Measurements from ENCODE around the gene ATXN1. TPM values are rescaled to one million over a fixed set of nuclear protein-coding genes. Genes with fewer than 3 reads are reported as not detected.

ATXN1 gene
- total and polyA plus RNA-seq, 2 of the 8 experiments (the other 6 are each of a cell fraction or from before 2014, with no cell fraction given), result 1.6 to 4.0 TPM

DNA sequence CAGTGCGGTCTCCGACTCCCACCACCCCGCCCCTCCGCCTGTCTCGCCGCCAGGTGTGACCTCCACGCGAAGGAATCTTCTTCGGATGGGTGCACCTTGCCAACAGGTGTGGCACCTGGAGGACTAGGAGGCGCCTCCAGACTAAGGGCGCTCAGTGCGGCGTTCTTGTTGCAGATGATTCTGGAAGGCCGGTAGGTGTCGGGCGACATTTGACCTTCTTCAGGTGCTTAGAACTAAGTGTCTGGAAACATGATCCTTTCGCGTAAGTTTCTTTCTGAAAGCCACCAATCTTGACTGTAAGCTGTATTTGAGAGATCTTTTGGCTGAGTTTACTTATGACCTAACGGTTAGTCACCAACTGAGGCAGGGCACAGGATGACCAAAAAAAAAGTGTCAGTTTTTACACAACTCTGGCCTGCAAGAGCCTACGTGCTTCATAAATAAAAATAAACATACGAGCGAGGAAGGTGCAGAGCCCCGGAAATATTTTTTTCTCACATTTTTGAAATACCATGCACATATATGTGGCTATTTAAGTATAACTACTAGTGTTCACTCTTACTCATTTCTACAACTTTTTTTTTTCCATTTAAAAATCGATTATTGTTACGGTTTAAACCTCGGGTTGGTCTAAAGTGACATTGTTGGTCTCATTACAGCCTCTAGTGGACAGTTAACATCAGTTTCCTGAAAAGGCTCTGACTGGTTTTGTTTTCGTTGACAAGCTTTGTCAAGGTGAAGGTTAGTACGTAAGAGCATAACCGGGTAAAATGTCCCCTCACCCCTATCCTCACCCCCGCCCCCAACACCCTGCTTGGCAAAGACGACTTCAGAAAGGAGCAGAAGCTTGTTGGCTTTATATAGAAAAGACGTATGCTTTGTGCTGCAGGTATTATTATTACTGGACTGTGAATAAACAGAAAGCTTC lies 1.6 kb upstream of the ATXN1 start (continued):
- TF ChIP-seq HDAC6 (IDR thresholded peaks at IDR 0.05; ENCODE audit: low read depth, low read length), result no peak
- no peak for TF ChIP-seq CBX5 (IDR thresholded peaks at IDR 0.05; ENCODE audit: low read depth, low read length)
- TF ChIP-seq RFX5 (IDR thresholded peaks at IDR 0.05; ENCODE audit: borderline replicate concordance, low read depth, low read length), result no peak
- TF ChIP-seq BACH1 (IDR thresholded peaks at IDR 0.05; ENCODE audit: low read length), result no peak
- no peak for TF ChIP-seq SIRT6 (IDR thresholded peaks at IDR 0.05; ENCODE audit: low read length)
- TF ChIP-seq, protein P1, sequence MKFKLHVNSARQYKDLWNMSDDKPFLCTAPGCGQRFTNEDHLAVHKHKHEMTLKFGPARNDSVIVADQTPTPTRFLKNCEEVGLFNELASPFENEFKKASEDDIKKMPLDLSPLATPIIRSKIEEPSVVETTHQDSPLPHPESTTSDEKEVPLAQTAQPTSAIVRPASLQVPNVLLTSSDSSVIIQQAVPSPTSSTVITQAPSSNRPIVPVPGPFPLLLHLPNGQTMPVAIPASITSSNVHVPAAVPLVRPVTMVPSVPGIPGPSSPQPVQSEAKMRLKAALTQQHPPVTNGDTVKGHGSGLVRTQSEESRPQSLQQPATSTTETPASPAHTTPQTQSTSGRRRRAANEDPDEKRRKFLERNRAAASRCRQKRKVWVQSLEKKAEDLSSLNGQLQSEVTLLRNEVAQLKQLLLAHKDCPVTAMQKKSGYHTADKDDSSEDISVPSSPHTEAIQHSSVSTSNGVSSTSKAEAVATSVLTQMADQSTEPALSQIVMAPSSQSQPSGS (IDR thresholded peaks at IDR 0.05; ENCODE audit: low read length), result no peak; the same call in 1 of the 2 replicates
- no peak for TF ChIP-seq TAF1 (IDR thresholded peaks at IDR 0.05; ENCODE audit: low read depth, low read length)
- TF ChIP-seq BRCA1 (IDR thresholded peaks at IDR 0.05; ENCODE audit: low read depth, low read length), result no peak
- TF ChIP-seq RNF2 (IDR thresholded peaks at IDR 0.05; ENCODE audit: borderline replicate concordance, low read depth, low read length, missing control alignments, poor library complexity, severe bottlenecking), result no peak
- TF ChIP-seq KDM1A (IDR thresholded peaks at IDR 0.05; ENCODE audit: borderline replicate concordance, low read length), result no peak
- TF ChIP-seq SP2 (IDR thresholded peaks at IDR 0.05; ENCODE audit: low read length), result no peak
- TF ChIP-seq, protein P2, sequence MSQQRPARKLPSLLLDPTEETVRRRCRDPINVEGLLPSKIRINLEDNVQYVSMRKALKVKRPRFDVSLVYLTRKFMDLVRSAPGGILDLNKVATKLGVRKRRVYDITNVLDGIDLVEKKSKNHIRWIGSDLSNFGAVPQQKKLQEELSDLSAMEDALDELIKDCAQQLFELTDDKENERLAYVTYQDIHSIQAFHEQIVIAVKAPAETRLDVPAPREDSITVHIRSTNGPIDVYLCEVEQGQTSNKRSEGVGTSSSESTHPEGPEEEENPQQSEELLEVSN (IDR thresholded peaks at IDR 0.05), result no peak
- no peak for TF ChIP-seq FOSL1 (IDR thresholded peaks at IDR 0.05; ENCODE audit: insufficient read depth, low read depth, low read length)
- TF ChIP-seq JUND (IDR thresholded peaks at IDR 0.05; ENCODE audit: low read length), result no peak
- no peak for TF ChIP-seq CHD2 (IDR thresholded peaks at IDR 0.05; ENCODE audit: low read length)
- no peak for TF ChIP-seq SRF (IDR thresholded peaks at IDR 0.05; ENCODE audit: low read depth, low read length)
- no peak for TF ChIP-seq YY1 (IDR thresholded peaks at IDR 0.05; ENCODE audit: low read depth, low read length)
- TF ChIP-seq BCL11A (IDR thresholded peaks at IDR 0.05; ENCODE audit: low read depth in 2 of 2, low read length in 2 of 2), result no peak
- TF ChIP-seq RXRA (IDR thresholded peaks at IDR 0.05; ENCODE audit: insufficient read depth, low read depth, low read length), result no peak
- TF ChIP-seq KDM5A (IDR thresholded peaks at IDR 0.05; ENCODE audit: low read length), result no peak
- no peak for TF ChIP-seq TEAD4 (IDR thresholded peaks at IDR 0.05; ENCODE audit: low read depth, low read length)
- TF ChIP-seq MAFK (IDR thresholded peaks at IDR 0.05; ENCODE audit: low read depth, low read length), result no peak
